ENCODE measurements around the gene S100Z.

GRCh38 chr5:76800579-76800978 is 49.2 kb upstream of the S100Z start:
- TF ChIP-seq, protein P1, sequence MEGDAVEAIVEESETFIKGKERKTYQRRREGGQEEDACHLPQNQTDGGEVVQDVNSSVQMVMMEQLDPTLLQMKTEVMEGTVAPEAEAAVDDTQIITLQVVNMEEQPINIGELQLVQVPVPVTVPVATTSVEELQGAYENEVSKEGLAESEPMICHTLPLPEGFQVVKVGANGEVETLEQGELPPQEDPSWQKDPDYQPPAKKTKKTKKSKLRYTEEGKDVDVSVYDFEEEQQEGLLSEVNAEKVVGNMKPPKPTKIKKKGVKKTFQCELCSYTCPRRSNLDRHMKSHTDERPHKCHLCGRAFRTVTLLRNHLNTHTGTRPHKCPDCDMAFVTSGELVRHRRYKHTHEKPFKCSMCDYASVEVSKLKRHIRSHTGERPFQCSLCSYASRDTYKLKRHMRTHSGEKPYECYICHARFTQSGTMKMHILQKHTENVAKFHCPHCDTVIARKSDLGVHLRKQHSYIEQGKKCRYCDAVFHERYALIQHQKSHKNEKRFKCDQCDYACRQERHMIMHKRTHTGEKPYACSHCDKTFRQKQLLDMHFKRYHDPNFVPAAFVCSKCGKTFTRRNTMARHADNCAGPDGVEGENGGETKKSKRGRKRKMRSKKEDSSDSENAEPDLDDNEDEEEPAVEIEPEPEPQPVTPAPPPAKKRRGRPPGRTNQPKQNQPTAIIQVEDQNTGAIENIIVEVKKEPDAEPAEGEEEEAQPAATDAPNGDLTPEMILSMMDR (IDR thresholded peaks at IDR 0.05): no peak
- no peak for TF ChIP-seq EZH2 (IDR thresholded peaks at IDR 0.05; ENCODE audit: borderline replicate concordance, insufficient read depth, low read depth, low read length, poor library complexity, severe bottlenecking)
